GM23338 (cell line): ENCODE results near the gene KDM4E. TPM values are rescaled to one million over a fixed set of nuclear protein-coding genes. Genes with fewer than 3 reads are reported as not detected.

Experiments used
- ATAC-seq: fragments of 200-7000 bp; cut with Tn5 transposase; 3 replicates; pipeline ENCODE4 v1.9.1; 2020
- DNase-seq: peaks from one replicate; pipeline ENCODE4 v3.0.0-alpha.2; 2015; ENCODE audit warnings: low spot score
- H2AFZ ChIP-seq: fragments of 200-600 bp; sonication (generic); 2 replicates; pipeline ENCODE4 v1.8.0; 2016; ENCODE audit warnings: antibody characterized with exemption, mild to moderate bottlenecking, moderate library complexity
- H3F3A ChIP-seq: fragments of 200-600 bp; sonication (generic); replicated peaks from 2 replicates; pipeline ENCODE4 v1.8.0; 2017; ENCODE audit warnings: antibody characterized with exemption, mixed run types, low read depth
- H3K27ac ChIP-seq: fragments of 200-600 bp; sonication (generic); 2 replicates; pipeline ENCODE4 v1.6.1; 2016; ENCODE audit warnings: low read depth
- H3K27me3 ChIP-seq: fragments of 200-600 bp; sonication (generic); 2 replicates; pipeline ENCODE4 v1.8.0; 2016; ENCODE audit warnings: mild to moderate bottlenecking, mixed run types, moderate library complexity; ENCODE audit not compliant: insufficient read depth
- H3K36me3 ChIP-seq: fragments of 200-600 bp; sonication (generic); 2 replicates; pipeline ENCODE4 v1.8.0; 2016; ENCODE audit warnings: mild to moderate bottlenecking; ENCODE audit not compliant: insufficient read depth
- H3K4me1 ChIP-seq: fragments of 200-600 bp; sonication (generic); 2 replicates; pipeline ENCODE4 v1.8.0; 2016; ENCODE audit warnings: mild to moderate bottlenecking, moderate library complexity; ENCODE audit not compliant: insufficient read depth
- H3K4me2 ChIP-seq: fragments of 200-600 bp; sonication (generic); 2 replicates; pipeline ENCODE4 v1.7.1; 2017; ENCODE audit warnings: mixed run types
- H3K4me3 ChIP-seq: fragments of 200-600 bp; sonication (generic); 2 replicates; pipeline ENCODE4 v1.6.1; 2016; ENCODE audit warnings: mixed run types
- H3K79me2 ChIP-seq: fragments of 200-600 bp; sonication (generic); replicated peaks from 2 replicates; pipeline ENCODE4 v1.8.0; 2017; ENCODE audit warnings: mild to moderate bottlenecking; ENCODE audit not compliant: insufficient read depth
- H3K9me2 ChIP-seq: fragments of 200-600 bp; sonication (generic); 2 replicates; pipeline ENCODE4 v1.8.0; 2017; ENCODE audit not compliant: insufficient read depth
- H4K20me1 ChIP-seq: fragments of 200-600 bp; sonication (generic); replicated peaks from 2 replicates; pipeline ENCODE4 v1.8.0; 2017; ENCODE audit warnings: mild to moderate bottlenecking; ENCODE audit not compliant: insufficient read depth
- H3K27ac Mint-ChIP-seq: 2 replicates; pipeline ENCODE4 v1.8.0; 2020; ENCODE audit warnings: inconsistent platforms, mild to moderate bottlenecking, moderate library complexity, mixed read lengths
- H3K27me3 Mint-ChIP-seq: 3 replicates; pipeline ENCODE4 v1.8.0; 2022; ENCODE audit warnings: low read depth, mild to moderate bottlenecking, moderate library complexity, mixed read lengths, inconsistent platforms; ENCODE audit not compliant: insufficient read depth, poor library complexity
- H3K36me3 Mint-ChIP-seq: 3 replicates; pipeline ENCODE4 v1.8.0; 2021; ENCODE audit warnings: low read depth, mild to moderate bottlenecking, inconsistent platforms, moderate library complexity, mixed read lengths
- H3K4me1 Mint-ChIP-seq: 3 replicates; pipeline ENCODE4 v1.8.0; 2020; ENCODE audit warnings: mild to moderate bottlenecking, inconsistent platforms, mixed read lengths
- H3K4me3 Mint-ChIP-seq: 3 replicates; pipeline ENCODE4 v1.8.0; 2021; ENCODE audit warnings: moderate library complexity, mild to moderate bottlenecking, inconsistent platforms, mixed read lengths
- H3K9me3 Mint-ChIP-seq: 3 replicates; pipeline ENCODE4 v1.8.0; 2020; ENCODE audit warnings: moderate library complexity, mild to moderate bottlenecking, inconsistent platforms, mixed read lengths
- EZH2 ChIP-seq: fragments of 200-600 bp; sonication (generic); IDR thresholded peaks from one replicate; pipeline ENCODE4 v1.8.0; 2017; ENCODE audit warnings: antibody characterized with exemption, mild to moderate bottlenecking, low read depth; ENCODE audit not compliant: unreplicated experiment
- EZH2phosphoT487 ChIP-seq: fragments of 200-600 bp; sonication (generic); IDR thresholded peaks from one replicate; pipeline ENCODE4 v1.8.1; 2018; ENCODE audit warnings: antibody characterized with exemption; ENCODE audit not compliant: unreplicated experiment
- JUNB ChIP-seq: IDR thresholded peaks from one replicate; pipeline ENCODE4 v1.6.1; 2016; ENCODE audit warnings: antibody characterized with exemption; ENCODE audit not compliant: unreplicated experiment
- NANOG ChIP-seq: IDR thresholded peaks from 2 replicates; pipeline ENCODE4 v1.6.1; 2016; ENCODE audit warnings: antibody characterized with exemption, borderline replicate concordance
- POLR2AphosphoS5 ChIP-seq: IDR thresholded peaks from 2 replicates; pipeline ENCODE4 v1.6.1; 2016; ENCODE audit warnings: antibody characterized with exemption, low read depth
- ZNF114 ChIP-seq: fragments of 250-450 bp; sonication (Bioruptor Pico); IDR thresholded peaks from 2 replicates; pipeline ENCODE4 v1.5.0; 2020; ENCODE audit warnings: mild to moderate bottlenecking, moderate library complexity
- ZNF331 ChIP-seq: fragments of 250-450 bp; sonication (Bioruptor Pico); IDR thresholded peaks from 2 replicates; pipeline ENCODE4 v1.5.0; 2020; ENCODE audit warnings: low read depth, mild to moderate bottlenecking, moderate library complexity
- polyA plus RNA-seq: library from polyadenylated mRNA; unstranded; fragments of >200 nt; fragmentation: Nextera tagmentation; extraction: Ambion mirVana; gene quantifications from 2 replicates; pipeline ENCODE4 v1.2.1, GENCODE V29; 2016
- total RNA-seq: library from RNA; depleted of rRNA; stranded (reverse); fragments of >200 nt; shearing (Covaris generic); gene quantifications from 2 replicates; pipeline ENCODE4 v1.2.3, GENCODE V29; 2014
- TF ChIP-seq, protein P1 (sequence below): IDR thresholded peaks from one replicate; pipeline ENCODE4 v1.6.1; 2018; ENCODE audit warnings: antibody characterized with exemption; ENCODE audit not compliant: unreplicated experiment
- TF ChIP-seq, protein P2 (sequence below), 2 experiments: fragments of 200-600 bp in 1 of 2; sonication (generic) in 1 of 2; conservative IDR thresholded peaks; 2 replicates each; pipeline versions ENCODE4 v1.5.1 to v1.6.1; 2016 to 2017; ENCODE audit warnings: antibody characterized with exemption in 2 of 2, low read depth in 2 of 2, mild to moderate bottlenecking in 2 of 2, moderate library complexity in 1 of 2
- TF ChIP-seq, protein P3 (sequence below): IDR thresholded peaks from 2 replicates; pipeline ENCODE4 v1.6.1; 2016; ENCODE audit warnings: antibody characterized with exemption

The KDM4E gene
- total and polyA plus RNA-seq, 2 experiments from 2014 or later, result not detected

GRCh38 chr11:95059046-95059445 lies 34.0 kb downstream of the KDM4E start:
- no peaks in the 10 kb centered on the region for H3K4me1 Mint-ChIP-seq
- no peak overlapping the region for H3K4me2 ChIP-seq
- no peaks in the 10 kb centered on the region; the same call in 1 of the 2 replicates for H3K9me2 ChIP-seq
- H3K27ac Mint-ChIP-seq, result no peak overlapping the region
- no peak for ATAC-seq
- no peak for DNase-seq
- H3K27me3 ChIP-seq, result 0 out of 2 replicates have a peak, but pooled peaks cover 3% of the 10 kb centered on the region
- no peak overlapping the region for H2AFZ ChIP-seq
- H3K9me3 Mint-ChIP-seq, result no peaks in the 10 kb centered on the region
- H3K4me1 ChIP-seq, result no peaks in the 10 kb centered on the region
- H3F3A ChIP-seq, result no peaks in the 10 kb centered on the region
- H3K36me3 ChIP-seq, result no peaks in the 10 kb centered on the region
- TF ChIP-seq, protein P1, sequence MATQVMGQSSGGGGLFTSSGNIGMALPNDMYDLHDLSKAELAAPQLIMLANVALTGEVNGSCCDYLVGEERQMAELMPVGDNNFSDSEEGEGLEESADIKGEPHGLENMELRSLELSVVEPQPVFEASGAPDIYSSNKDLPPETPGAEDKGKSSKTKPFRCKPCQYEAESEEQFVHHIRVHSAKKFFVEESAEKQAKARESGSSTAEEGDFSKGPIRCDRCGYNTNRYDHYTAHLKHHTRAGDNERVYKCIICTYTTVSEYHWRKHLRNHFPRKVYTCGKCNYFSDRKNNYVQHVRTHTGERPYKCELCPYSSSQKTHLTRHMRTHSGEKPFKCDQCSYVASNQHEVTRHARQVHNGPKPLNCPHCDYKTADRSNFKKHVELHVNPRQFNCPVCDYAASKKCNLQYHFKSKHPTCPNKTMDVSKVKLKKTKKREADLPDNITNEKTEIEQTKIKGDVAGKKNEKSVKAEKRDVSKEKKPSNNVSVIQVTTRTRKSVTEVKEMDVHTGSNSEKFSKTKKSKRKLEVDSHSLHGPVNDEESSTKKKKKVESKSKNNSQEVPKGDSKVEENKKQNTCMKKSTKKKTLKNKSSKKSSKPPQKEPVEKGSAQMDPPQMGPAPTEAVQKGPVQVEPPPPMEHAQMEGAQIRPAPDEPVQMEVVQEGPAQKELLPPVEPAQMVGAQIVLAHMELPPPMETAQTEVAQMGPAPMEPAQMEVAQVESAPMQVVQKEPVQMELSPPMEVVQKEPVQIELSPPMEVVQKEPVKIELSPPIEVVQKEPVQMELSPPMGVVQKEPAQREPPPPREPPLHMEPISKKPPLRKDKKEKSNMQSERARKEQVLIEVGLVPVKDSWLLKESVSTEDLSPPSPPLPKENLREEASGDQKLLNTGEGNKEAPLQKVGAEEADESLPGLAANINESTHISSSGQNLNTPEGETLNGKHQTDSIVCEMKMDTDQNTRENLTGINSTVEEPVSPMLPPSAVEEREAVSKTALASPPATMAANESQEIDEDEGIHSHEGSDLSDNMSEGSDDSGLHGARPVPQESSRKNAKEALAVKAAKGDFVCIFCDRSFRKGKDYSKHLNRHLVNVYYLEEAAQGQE, result no peak
- TF ChIP-seq ZNF114 (no peak), JUNB (no peak), POLR2AphosphoS5 (no peak), EZH2 (no peak), EZH2phosphoT487 (no peak)
- TF ChIP-seq, protein P2, sequence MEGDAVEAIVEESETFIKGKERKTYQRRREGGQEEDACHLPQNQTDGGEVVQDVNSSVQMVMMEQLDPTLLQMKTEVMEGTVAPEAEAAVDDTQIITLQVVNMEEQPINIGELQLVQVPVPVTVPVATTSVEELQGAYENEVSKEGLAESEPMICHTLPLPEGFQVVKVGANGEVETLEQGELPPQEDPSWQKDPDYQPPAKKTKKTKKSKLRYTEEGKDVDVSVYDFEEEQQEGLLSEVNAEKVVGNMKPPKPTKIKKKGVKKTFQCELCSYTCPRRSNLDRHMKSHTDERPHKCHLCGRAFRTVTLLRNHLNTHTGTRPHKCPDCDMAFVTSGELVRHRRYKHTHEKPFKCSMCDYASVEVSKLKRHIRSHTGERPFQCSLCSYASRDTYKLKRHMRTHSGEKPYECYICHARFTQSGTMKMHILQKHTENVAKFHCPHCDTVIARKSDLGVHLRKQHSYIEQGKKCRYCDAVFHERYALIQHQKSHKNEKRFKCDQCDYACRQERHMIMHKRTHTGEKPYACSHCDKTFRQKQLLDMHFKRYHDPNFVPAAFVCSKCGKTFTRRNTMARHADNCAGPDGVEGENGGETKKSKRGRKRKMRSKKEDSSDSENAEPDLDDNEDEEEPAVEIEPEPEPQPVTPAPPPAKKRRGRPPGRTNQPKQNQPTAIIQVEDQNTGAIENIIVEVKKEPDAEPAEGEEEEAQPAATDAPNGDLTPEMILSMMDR (conservative IDR thresholded peaks at IDR 0.05; ENCODE audit: low read depth in 2 of 2), result no peak
- H3K4me3 ChIP-seq, result no peak overlapping the region
- no peaks in the 10 kb centered on the region for H3K36me3 Mint-ChIP-seq
- H3K27me3 Mint-ChIP-seq, result no peaks in the 10 kb centered on the region
- no peaks in the 10 kb centered on the region for H3K79me2 ChIP-seq
- H4K20me1 ChIP-seq, result no peaks in the 10 kb centered on the region
- no peak overlapping the region for H3K27ac ChIP-seq
- H3K4me3 Mint-ChIP-seq, result no peak overlapping the region

DNA sequence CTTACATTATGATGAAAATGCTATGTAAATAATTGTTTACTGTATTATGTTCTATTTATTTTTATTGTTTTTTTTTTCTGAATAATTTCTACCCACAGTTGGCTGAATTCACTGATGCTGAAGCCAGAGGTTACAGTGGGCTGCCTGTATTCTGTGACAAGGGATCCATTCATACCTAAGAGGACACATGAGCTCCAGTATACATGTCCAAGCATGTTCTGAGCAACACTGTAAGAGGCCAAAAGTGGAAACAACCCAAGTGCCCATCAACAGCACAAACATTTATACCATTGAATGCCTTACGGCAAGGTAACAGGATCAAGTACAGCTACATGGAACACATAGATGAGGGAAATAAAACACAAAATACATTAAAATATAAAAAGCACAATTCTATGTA lies 40.3 kb downstream of the KDM4E start:
- ATAC-seq, result no peak
- no peaks in the 10 kb centered on the region for H3K36me3 ChIP-seq
- H3K36me3 Mint-ChIP-seq, result peaks cover 4% of the 10 kb centered on the region; the same call in 1 of the 3 replicates
- TF ChIP-seq, protein P2 (conservative IDR thresholded peaks at IDR 0.05; ENCODE audit: low read depth in 2 of 2), result no peak
- TF ChIP-seq, protein P3, sequence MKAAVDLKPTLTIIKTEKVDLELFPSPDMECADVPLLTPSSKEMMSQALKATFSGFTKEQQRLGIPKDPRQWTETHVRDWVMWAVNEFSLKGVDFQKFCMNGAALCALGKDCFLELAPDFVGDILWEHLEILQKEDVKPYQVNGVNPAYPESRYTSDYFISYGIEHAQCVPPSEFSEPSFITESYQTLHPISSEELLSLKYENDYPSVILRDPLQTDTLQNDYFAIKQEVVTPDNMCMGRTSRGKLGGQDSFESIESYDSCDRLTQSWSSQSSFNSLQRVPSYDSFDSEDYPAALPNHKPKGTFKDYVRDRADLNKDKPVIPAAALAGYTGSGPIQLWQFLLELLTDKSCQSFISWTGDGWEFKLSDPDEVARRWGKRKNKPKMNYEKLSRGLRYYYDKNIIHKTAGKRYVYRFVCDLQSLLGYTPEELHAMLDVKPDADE, result no peak
- no peak for TF ChIP-seq POLR2AphosphoS5
- TF ChIP-seq EZH2phosphoT487, result no peak
- no peak for TF ChIP-seq ZNF114
- no peak for TF ChIP-seq ZNF331 (CRISPR knock-in tag)
- TF ChIP-seq NANOG, result no peak
- TF ChIP-seq EZH2, result no peak

More for the DNA sequence above, 40.3 kb downstream of the KDM4E start:
- H4K20me1 ChIP-seq, result no peaks in the 10 kb centered on the region
- peaks cover 10% of the 10 kb centered on the region for H3K4me1 ChIP-seq
- no peaks in the 10 kb centered on the region; the same call in 1 of the 2 replicates for H3K9me2 ChIP-seq
- no peak overlapping the region for H3K27ac ChIP-seq
- H3K79me2 ChIP-seq, result peaks cover 8% of the 10 kb centered on the region; the same call in 1 of the 2 replicates
- DNase-seq, result no peak
- H3K9me3 Mint-ChIP-seq, result no peaks in the 10 kb centered on the region
- no peak overlapping the region for H3K27ac Mint-ChIP-seq
- 0 out of 2 replicates have a peak, but pooled peaks cover 3% of the 10 kb centered on the region for H3K27me3 ChIP-seq
- H3K4me3 Mint-ChIP-seq, result no peak overlapping the region
- H3F3A ChIP-seq, result peaks cover 6% of the 10 kb centered on the region
- H3K27me3 Mint-ChIP-seq, result peaks cover 13% of the 10 kb centered on the region
- H2AFZ ChIP-seq, result no peak overlapping the region
- no peak overlapping the region for H3K4me2 ChIP-seq
- no peak overlapping the region for H3K4me3 ChIP-seq
- peaks cover 11% of the 10 kb centered on the region for H3K4me1 Mint-ChIP-seq
